ENCODE measurements around the gene NKAPL. TPM values are rescaled to one million over a fixed set of nuclear protein-coding genes. Genes with fewer than 3 reads are reported as not detected.

Gene NKAPL
- total RNA-seq, 1 donor: 1.1 TPM

DNA sequence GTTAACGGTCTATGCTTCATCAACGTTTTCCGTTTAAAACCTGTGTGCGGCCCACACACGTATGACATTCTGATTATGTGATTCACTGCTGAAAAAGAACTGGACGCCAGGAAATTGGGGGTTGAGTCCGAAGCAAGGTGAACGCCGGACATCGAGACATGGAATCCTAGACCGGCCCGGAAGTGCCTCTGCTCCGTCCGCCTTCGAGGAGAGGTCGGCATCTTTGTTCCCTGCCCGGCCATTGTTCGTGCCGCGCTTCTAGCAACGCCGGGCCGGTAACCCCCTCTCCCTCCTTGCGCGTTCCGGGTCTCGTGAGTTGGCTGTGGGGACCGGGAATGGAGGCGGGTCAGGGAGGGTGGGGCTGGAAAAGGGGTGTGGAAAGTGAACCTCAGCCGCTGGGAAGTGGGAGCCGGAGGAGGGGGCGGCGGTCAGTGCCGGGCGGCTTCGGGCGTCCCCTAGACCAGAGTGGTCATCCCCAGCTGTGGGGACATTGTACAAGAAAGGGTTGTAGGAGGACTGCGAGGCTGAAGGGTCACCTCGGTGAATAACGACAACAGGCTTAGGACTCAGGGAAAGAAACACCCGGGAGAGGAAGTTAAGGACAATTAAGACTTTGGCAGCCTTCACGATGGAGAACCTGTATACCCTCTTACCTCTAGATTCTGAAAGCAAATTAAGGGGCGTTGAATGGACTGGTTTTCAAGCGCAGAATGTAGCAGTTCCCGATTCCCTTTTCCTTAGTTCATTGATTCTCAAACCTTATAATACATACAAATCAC, 33.9 kb upstream of the NKAPL start, which contains the start of gene ZSCAN9:
TSS of gene ZSCAN9 (plus strand) at position 220 of the 779 bp plus-strand sequence. CDS start 1,810 bp downstream, outside the sequence.
- H3K27ac ChIP-seq (ENCODE audit: low read depth, low read length): peak within 1 kb of the TSS; percentile 64
- TF ChIP-seq, protein P1, sequence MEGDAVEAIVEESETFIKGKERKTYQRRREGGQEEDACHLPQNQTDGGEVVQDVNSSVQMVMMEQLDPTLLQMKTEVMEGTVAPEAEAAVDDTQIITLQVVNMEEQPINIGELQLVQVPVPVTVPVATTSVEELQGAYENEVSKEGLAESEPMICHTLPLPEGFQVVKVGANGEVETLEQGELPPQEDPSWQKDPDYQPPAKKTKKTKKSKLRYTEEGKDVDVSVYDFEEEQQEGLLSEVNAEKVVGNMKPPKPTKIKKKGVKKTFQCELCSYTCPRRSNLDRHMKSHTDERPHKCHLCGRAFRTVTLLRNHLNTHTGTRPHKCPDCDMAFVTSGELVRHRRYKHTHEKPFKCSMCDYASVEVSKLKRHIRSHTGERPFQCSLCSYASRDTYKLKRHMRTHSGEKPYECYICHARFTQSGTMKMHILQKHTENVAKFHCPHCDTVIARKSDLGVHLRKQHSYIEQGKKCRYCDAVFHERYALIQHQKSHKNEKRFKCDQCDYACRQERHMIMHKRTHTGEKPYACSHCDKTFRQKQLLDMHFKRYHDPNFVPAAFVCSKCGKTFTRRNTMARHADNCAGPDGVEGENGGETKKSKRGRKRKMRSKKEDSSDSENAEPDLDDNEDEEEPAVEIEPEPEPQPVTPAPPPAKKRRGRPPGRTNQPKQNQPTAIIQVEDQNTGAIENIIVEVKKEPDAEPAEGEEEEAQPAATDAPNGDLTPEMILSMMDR (IDR thresholded peaks at IDR 0.05; ENCODE audit: extremely low read depth, low read depth, low read length): no peak
- no peaks in the 10 kb centered on the region for H3K9me3 ChIP-seq (ENCODE audit: low read depth, low read length)
- peak within 1 kb of the TSS; percentile 95 for H2AFZ ChIP-seq (ENCODE audit: low read length)
- H3K79me2 ChIP-seq (ENCODE audit: insufficient read depth, low read length): peaks cover 12% of the 10 kb centered on the region
- H3K27me3 ChIP-seq (ENCODE audit: insufficient read depth, low read length): peaks cover 18% of the 10 kb centered on the region
- peak within 1 kb of the TSS; percentile 89 for H3K4me3 ChIP-seq (ENCODE audit: insufficient read depth, low read length)
- no peaks in the 10 kb centered on the region for H4K20me1 ChIP-seq (ENCODE audit: insufficient read depth, low read length)
- H3K36me3 ChIP-seq (ENCODE audit: insufficient read depth, low read length): peaks cover 30% of the 10 kb centered on the region
- DNase-seq (ENCODE audit: insufficient read length, low spot score, missing footprints): peak; percentile 90
- H3K4me1 ChIP-seq (ENCODE audit: insufficient read depth, low read length): peaks cover 10% of the 10 kb centered on the region
- peak within 1 kb of the TSS; percentile 95 for H3K4me2 ChIP-seq (ENCODE audit: insufficient read depth, low read length)

DNA sequence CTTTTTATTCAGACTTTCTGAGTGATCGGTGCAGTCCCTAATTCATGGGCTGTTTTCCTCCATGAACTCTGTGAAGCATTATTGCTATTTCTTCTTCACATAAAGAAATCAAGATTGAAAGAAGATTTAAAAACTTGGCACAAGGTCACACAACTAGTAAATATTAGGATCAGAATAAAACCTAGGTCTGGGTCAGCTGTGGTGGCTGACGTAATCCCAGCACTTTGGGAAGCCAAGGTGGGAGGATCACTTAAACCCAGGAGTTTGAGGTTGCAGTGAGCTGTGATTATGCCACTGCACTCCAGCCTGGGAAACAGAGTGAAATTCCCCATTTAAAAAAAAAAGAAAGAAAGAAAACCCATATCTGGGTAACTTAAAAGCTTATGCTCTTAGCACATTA, 32.6 kb upstream of the NKAPL start:
- peaks cover 12% of the 10 kb centered on the region for H3K79me2 ChIP-seq (ENCODE audit: insufficient read depth, low read length)
- no peaks in the 10 kb centered on the region for H4K20me1 ChIP-seq (ENCODE audit: insufficient read depth, low read length)
- no peaks in the 10 kb centered on the region for H3K9me3 ChIP-seq (ENCODE audit: low read depth, low read length)
- TF ChIP-seq, protein P1 (IDR thresholded peaks at IDR 0.05; ENCODE audit: extremely low read depth, low read depth, low read length): no peak
- H3K4me1 ChIP-seq (ENCODE audit: insufficient read depth, low read length): peaks cover 10% of the 10 kb centered on the region
- H3K4me3 ChIP-seq (ENCODE audit: insufficient read depth, low read length): no peak overlapping the region
- peak overlapping the region; percentile 95 for H3K4me2 ChIP-seq (ENCODE audit: insufficient read depth, low read length)
- H2AFZ ChIP-seq (ENCODE audit: low read length): no peak overlapping the region
- no peak overlapping the region for H3K27ac ChIP-seq (ENCODE audit: low read depth, low read length)
- peaks cover 40% of the 10 kb centered on the region for H3K36me3 ChIP-seq (ENCODE audit: insufficient read depth, low read length)
- no peak for DNase-seq (ENCODE audit: insufficient read length, low spot score, missing footprints)
- H3K27me3 ChIP-seq (ENCODE audit: insufficient read depth, low read length): peaks cover 8% of the 10 kb centered on the region

DNA sequence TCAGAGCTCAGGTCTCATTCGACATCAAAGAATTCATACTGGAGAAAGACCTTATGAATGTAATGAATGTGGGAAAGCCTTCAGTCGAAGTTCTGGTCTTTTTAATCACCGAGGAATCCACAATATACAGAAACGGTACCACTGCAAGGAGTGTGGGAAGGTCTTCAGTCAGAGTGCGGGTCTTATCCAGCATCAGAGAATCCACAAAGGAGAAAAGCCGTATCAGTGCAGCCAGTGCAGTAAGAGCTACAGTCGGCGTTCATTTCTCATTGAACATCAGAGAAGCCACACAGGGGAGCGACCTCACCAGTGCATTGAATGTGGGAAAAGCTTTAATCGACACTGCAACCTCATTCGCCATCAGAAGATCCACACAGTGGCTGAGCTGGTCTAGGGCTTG, 26.3 kb upstream of the NKAPL start:
- Histone ChIP-seq H3K79me2 (ENCODE audit: insufficient read depth, low read length) (no peaks in the 10 kb centered on the region), H4K20me1 (ENCODE audit: insufficient read depth, low read length) (no peaks in the 10 kb centered on the region), H3K4me3 (ENCODE audit: insufficient read depth, low read length) (no peak overlapping the region), H3K36me3 (ENCODE audit: insufficient read depth, low read length) (peaks cover 53% of the 10 kb centered on the region), H3K4me1 (ENCODE audit: insufficient read depth, low read length) (no peaks in the 10 kb centered on the region), H3K27ac (ENCODE audit: low read depth, low read length) (no peak overlapping the region), H2AFZ (ENCODE audit: low read length) (no peak overlapping the region), H3K27me3 (ENCODE audit: insufficient read depth, low read length) (no peaks in the 10 kb centered on the region), H3K9me3 (ENCODE audit: low read depth, low read length) (peaks cover 10% of the 10 kb centered on the region), H3K4me2 (ENCODE audit: insufficient read depth, low read length) (no peak overlapping the region)
- TF ChIP-seq, protein P1 (IDR thresholded peaks at IDR 0.05; ENCODE audit: extremely low read depth, low read depth, low read length): no peak
- no peak for DNase-seq (ENCODE audit: insufficient read length, low spot score, missing footprints)

DNA sequence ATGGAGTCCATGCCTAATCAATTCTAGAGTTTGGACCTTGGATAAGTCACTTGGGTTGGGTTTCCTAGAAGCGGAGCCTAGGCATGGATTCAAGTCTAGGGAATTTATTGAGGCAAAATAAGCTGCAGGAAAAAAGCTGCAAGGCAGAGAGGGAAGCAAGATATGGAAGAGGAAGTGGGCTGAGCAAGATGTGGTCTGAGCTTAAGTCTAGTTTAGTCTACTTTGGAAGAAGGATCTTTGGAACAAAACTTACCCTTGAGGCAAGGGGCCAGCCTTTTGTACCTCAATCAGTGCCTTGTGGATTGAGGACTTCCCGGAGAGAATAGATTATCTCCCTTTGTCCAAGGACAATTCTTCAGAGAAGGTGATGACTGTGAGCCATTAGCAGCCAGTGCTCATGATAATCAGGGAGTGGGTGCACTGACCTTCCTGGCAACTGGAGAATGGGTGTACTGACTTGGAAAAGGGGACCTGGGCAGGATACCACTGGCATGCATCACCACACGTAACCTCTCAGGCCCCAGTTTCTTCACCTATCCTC, 23.1 kb upstream of the NKAPL start:
- Histone ChIP-seq H3K36me3 (ENCODE audit: insufficient read depth, low read length) (peaks cover 27% of the 10 kb centered on the region), H4K20me1 (ENCODE audit: insufficient read depth, low read length) (no peaks in the 10 kb centered on the region), H3K9me3 (ENCODE audit: low read depth, low read length) (peaks cover 10% of the 10 kb centered on the region), H3K4me3 (ENCODE audit: insufficient read depth, low read length) (no peak overlapping the region), H3K27me3 (ENCODE audit: insufficient read depth, low read length) (no peaks in the 10 kb centered on the region), H3K27ac (ENCODE audit: low read depth, low read length) (no peak overlapping the region), H2AFZ (ENCODE audit: low read length) (no peak overlapping the region), H3K4me2 (ENCODE audit: insufficient read depth, low read length) (no peak overlapping the region), H3K79me2 (ENCODE audit: insufficient read depth, low read length) (no peaks in the 10 kb centered on the region), H3K4me1 (ENCODE audit: insufficient read depth, low read length) (no peaks in the 10 kb centered on the region)
- DNase-seq (ENCODE audit: insufficient read length, low spot score, missing footprints): no peak
- TF ChIP-seq, protein P1 (IDR thresholded peaks at IDR 0.05; ENCODE audit: extremely low read depth, low read depth, low read length): no peak

All from osteoblast (primary cell).